Psoas muscle (tissue), 8 donors: ENCODE data around the gene WWOX. TPM values are rescaled to one million over a fixed set of nuclear protein-coding genes. Genes with fewer than 3 reads are reported as not detected.
"Not testable (repeated sequence)": the region's sequence is repeated elsewhere in the genome, so short reads cannot be mapped to it uniquely, and the experiment has no call there.

ENCODE experiments used
- ATAC-seq, 4 donors: fragments of 200-7000 bp; cut with Tn5 transposase; one replicate each; pipeline ENCODE4 v1.9.1; 2020; ENCODE audit warnings: moderate library complexity in 3 of 4, mild to moderate bottlenecking in 2 of 4
- DNase-seq, 2 donors: peaks; one replicate each; pipeline ENCODE4 v3.0.0-alpha.2; 2020
- H3K27ac ChIP-seq: fragments of 200-600 bp; one replicate; pipeline ENCODE4 v1.8.0; 2022
- H3K27me3 ChIP-seq, 3 donors: fragments of 200-600 bp in 1 of 3; one replicate each; pipeline versions ENCODE4 v1.6.1 to v1.8.0; 2013 to 2022; ENCODE audit warnings: low read length in 2 of 3, mild to moderate bottlenecking in 2 of 3, moderate library complexity in 1 of 3; ENCODE audit not compliant: insufficient read depth in 3 of 3
- H3K36me3 ChIP-seq, 2 donors: fragments of 200-600 bp in 1 of 2; one replicate each; pipeline versions ENCODE4 v1.6.1 to v1.8.0; 2013 to 2022; ENCODE audit warnings: low read depth in 1 of 2, mild to moderate bottlenecking in 1 of 2, moderate library complexity in 1 of 2; ENCODE audit not compliant: insufficient read depth in 1 of 2
- H3K4me1 ChIP-seq: fragments of 200-600 bp; one replicate; pipeline ENCODE4 v1.8.0; 2022
- H3K4me3 ChIP-seq: fragments of 200-600 bp; one replicate; pipeline ENCODE4 v1.8.0; 2022; ENCODE audit warnings: mild to moderate bottlenecking
- H3K9me3 ChIP-seq: fragments of 200-600 bp; one replicate; pipeline ENCODE4 v1.8.0; 2022
- WGBS, 3 donors: extraction: QIAGEN DNeasy Blood & Tissue Kit; methylation state at CpG; one replicate each; pipeline versions ENCODE4 v1.1.6 to v1.1.7; 2013; 5-methylcytosine and 5-hydroxymethylcytosine counted together
- intact Hi-C, 2 donors: fragments of 100-400 bp; cut with DNase I; formaldehyde crosslinking; loops; one replicate each; pipeline versions ENCODE4 v1.11.0 to v1.14.2; 2022
- polyA plus RNA-seq, 3 donors: library from polyadenylated mRNA; stranded (reverse); fragments of 200-250 nt; gene quantifications; one replicate each; pipeline ENCODE4 v1.2.3, GENCODE V29; 2013
- total RNA-seq, 4 donors: library from RNA; stranded (reverse); fragmentation: NEBNext Ultra II Directional in 2 of 4; extraction: Animal tissue kit (Norgen Biotek cat#: 25700) in 2 of 4; gene quantifications; one replicate each; pipeline versions ENCODE4 v1.2.1 to v1.2.4, GENCODE V29; 2021 to 2023
- TF ChIP-seq, protein P1 (sequence below): fragments of 200-600 bp; IDR thresholded peaks from one replicate; pipeline ENCODE4 v1.8.0; 2022; ENCODE audit warnings: antibody characterized with exemption
- donor health status: healthy with polysubstance abuse.
- donor health status: DM: no; HTN: no; CAD: no; lungs with moderate emphysema.
- donor health status: Bipolar disorder and iron deficiency.
- donor health status: healthy.
- donor health status: DM: yes; HTN: yes; CAD: no.
- donor health status: DM: no; HTN: no; CAD: no.
- donor health status: DM: no; HTN: no; CAD: no.
- donor health status: DM: yes; HTN: yes; CAD: no.

Gene WWOX
- total and polyA plus RNA-seq, 7 donors = 3.1 to 6.6 (median 5.0) TPM

DNA sequence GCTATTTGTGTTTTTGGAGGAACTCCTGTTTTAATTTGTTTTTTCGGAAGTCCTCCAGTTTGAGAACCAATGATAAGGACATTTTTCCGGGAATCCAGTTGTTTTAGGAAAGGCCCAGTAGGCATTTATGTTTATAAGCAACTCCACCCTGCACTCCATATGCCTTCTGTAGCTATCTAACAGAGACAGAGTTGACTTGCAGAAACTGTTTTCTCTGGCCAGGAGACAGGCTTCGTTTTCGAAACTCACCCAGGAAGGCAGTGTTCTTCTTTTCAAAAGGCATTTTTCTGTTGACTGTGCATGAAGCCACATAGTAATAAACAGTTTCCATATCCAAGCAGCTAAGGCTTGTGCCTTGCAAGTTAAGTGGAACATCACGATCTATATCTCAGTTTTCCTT, 587.1 kb downstream of the WWOX start:
- intact Hi-C loops = no loop called here
- 79 to 88% (median 84%) methylated on average over 5 of the region's 5 CpGs for WGBS, 3 donors
- TF ChIP-seq, protein P1, sequence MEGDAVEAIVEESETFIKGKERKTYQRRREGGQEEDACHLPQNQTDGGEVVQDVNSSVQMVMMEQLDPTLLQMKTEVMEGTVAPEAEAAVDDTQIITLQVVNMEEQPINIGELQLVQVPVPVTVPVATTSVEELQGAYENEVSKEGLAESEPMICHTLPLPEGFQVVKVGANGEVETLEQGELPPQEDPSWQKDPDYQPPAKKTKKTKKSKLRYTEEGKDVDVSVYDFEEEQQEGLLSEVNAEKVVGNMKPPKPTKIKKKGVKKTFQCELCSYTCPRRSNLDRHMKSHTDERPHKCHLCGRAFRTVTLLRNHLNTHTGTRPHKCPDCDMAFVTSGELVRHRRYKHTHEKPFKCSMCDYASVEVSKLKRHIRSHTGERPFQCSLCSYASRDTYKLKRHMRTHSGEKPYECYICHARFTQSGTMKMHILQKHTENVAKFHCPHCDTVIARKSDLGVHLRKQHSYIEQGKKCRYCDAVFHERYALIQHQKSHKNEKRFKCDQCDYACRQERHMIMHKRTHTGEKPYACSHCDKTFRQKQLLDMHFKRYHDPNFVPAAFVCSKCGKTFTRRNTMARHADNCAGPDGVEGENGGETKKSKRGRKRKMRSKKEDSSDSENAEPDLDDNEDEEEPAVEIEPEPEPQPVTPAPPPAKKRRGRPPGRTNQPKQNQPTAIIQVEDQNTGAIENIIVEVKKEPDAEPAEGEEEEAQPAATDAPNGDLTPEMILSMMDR = no peak
- Histone ChIP-seq H3K4me1 (peaks cover 15% of the 10 kb centered on the region), H3K4me3 (no peak overlapping the region), H3K27me3 (no peaks in the 10 kb centered on the region), H3K9me3 (no peaks in the 10 kb centered on the region), H3K36me3 (no peaks in the 10 kb centered on the region), H3K27ac (no peak overlapping the region)
- DNase-seq (no peak), ATAC-seq (no peak)

DNA sequence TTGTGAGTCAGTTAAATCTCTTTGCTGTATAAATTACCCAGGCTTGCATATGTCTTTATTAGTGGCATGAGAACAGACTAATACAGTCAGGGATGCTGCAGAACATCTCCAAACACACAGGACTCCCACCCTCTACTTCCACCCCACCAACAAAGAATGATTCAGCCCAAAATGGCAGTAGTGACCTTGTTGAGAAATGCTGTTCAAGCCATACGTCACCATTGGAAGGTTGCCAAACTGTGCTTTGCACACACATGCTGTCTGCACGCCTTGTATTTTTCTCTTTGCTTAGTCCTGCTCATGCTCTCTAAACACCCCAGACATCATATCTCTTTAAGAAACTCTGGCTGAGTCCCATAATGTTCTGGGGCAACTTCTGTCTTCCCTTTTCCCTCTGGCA, 589.6 kb downstream of the WWOX start:
- Histone ChIP-seq H3K27ac (no peak overlapping the region), H3K4me1 (peaks cover 15% of the 10 kb centered on the region), H3K27me3 (no peaks in the 10 kb centered on the region), H3K9me3 (no peaks in the 10 kb centered on the region), H3K36me3 (no peaks in the 10 kb centered on the region), H3K4me3 (no peak overlapping the region)
- 43 to 52% (median 45%) methylated on average over 2 of the region's 2 CpGs for WGBS, 3 donors
- ATAC-seq = no peak
- DNase-seq = no peak
- intact Hi-C loops = no loop called here
- TF ChIP-seq, protein P1 = no peak

DNA sequence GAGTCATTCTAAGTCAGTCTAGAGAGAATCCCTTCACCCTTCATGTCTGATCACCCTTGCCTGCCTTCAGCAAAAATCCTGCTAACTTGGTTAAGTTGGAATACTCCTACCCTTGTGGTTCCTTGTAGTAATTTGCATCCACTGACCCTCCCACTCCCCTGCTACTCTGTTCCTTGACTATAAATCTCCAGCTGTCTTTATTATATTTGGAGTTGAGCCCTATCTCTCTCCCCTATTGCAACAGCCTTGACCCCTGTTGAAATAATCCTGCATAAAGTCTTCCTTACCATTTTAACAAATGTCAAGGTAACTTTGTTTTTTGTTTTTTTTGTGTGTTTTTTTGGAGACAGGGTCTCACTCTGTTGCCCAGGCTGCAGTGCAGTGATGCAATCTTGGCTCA, 590.1 kb downstream of the WWOX start:
- Histone ChIP-seq H3K9me3 (no peaks in the 10 kb centered on the region), H3K27me3 (no peaks in the 10 kb centered on the region), H3K4me3 (no peak overlapping the region), H3K27ac (no peak overlapping the region), H3K36me3 (no peaks in the 10 kb centered on the region), H3K4me1 (peaks cover 10% of the 10 kb centered on the region)
- TF ChIP-seq, protein P1 = no peak
- ATAC-seq (no peak), DNase-seq (no peak)
- intact Hi-C loops = no loop called here

DNA sequence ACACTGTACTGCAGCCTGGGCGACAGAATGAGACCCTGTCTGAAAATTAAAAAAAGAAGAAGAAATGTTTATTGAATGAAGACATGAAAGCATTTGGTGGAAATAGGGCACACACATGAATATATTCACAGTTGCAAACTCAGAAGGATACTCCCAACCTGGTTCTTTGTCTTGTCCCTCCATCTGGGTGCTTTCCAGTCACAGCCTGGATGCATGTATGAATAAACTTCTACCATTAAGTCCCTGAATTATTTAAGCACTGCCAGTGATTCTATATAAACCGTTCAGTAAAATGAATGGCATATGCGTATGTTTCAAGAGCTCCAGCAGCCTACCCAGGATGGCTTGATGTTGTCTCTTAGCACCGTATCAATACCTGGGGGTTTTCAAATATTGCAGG, 591.1 kb downstream of the WWOX start:
- Histone ChIP-seq H3K4me3 (no peak overlapping the region), H3K27ac (no peak overlapping the region), H3K27me3 (no peaks in the 10 kb centered on the region), H3K4me1 (peaks cover 2% of the 10 kb centered on the region), H3K9me3 (no peaks in the 10 kb centered on the region), H3K36me3 (no peaks in the 10 kb centered on the region)
- WGBS, 3 donors = 95 to 97% (median 96%) methylated on average over 4 of the region's 4 CpGs
- TF ChIP-seq, protein P1 = no peak
- intact Hi-C loops = no loop called here
- ATAC-seq (no peak), DNase-seq (no peak)

DNA sequence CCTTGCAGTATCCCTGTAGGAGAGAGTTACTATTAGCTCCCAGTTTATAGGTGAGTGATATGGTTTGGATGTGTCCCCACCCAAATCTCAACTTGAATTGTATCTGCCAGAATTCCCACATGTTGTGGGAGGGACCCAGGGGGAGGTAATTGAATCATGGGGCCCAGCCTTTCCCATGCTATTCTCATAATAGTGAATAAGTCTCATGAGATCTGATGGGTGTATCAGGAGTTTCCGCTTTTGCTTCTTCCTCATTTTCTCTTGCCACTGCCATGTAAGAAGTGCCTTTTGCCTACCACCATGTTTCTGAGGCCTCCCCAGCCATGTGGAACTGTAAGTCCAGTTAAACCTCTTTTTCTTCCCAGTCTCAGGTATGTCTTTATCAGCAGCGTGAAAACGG, 592.3 kb downstream of the WWOX start:
- ATAC-seq, DNase-seq, intact Hi-C loops, H3K9me3 ChIP-seq, H3K4me1 ChIP-seq, H3K27ac ChIP-seq, H3K27me3 ChIP-seq, H3K4me3 ChIP-seq, H3K36me3 ChIP-seq: not testable (repeated sequence)
- 83 to 97% (median 86%) methylated on average over 3 of the region's 3 CpGs for WGBS, 3 donors
